SK-N-MC (cell line): Measurements from ENCODE around the gene COLEC11.
"Not testable (repeated sequence)": the region's sequence is repeated elsewhere in the genome, so short reads cannot be mapped to it uniquely, and the experiment has no call there.

Source experiments
- DNase-seq: peaks from one replicate; pipeline ENCODE4 v3.0.0-alpha.2; 2011; ENCODE audit warnings: low read depth, low spot score
- H3K27ac ChIP-seq: fragments of 200-600 bp; sonication (generic); 2 replicates; pipeline ENCODE4 v1.5.1; 2016; ENCODE audit warnings: mixed run types
- H3K36me3 ChIP-seq: fragments of 200-600 bp; sonication (generic); 2 replicates; pipeline ENCODE4 v1.6.1; 2017; ENCODE audit warnings: antibody characterized with exemption, low read length, mixed read lengths; ENCODE audit not compliant: insufficient read depth
- H3K4me3 ChIP-seq: fragments of 200-600 bp; sonication (generic); 2 replicates; pipeline ENCODE4 v1.5.1; 2016
- H3K9ac ChIP-seq: fragments of 200-600 bp; sonication (generic); 2 replicates; pipeline ENCODE4 v1.8.0; 2017; ENCODE audit warnings: mixed run types, mixed read lengths; ENCODE audit not compliant: insufficient read length
- H3K9me3 ChIP-seq: fragments of 200-600 bp; sonication (generic); 2 replicates; pipeline ENCODE4 v1.6.1; 2017; ENCODE audit warnings: low read depth, mild to moderate bottlenecking, antibody characterized with exemption, low read length, moderate library complexity, mixed read lengths
- EZH2 ChIP-seq: fragments of 200-600 bp; sonication (generic); IDR thresholded peaks from one replicate; pipeline ENCODE4 v1.6.1; 2017; ENCODE audit warnings: antibody characterized with exemption
- FOXP2 ChIP-seq: optimal IDR thresholded peaks from 2 replicates; pipeline ENCODE3; 2011; ENCODE audit warnings: mild to moderate bottlenecking, moderate library complexity; ENCODE audit not compliant: insufficient read depth; ENCODE audit errors: extremely low read length, control extremely low read depth
- POLR2AphosphoS5 ChIP-seq: IDR thresholded peaks from 2 replicates; pipeline ENCODE4 v1.6.1; 2012; ENCODE audit warnings: mild to moderate bottlenecking, low read depth, low read length, borderline replicate concordance

Gene COLEC11

GRCh38 chr2:3617198-3617890, 22.4 kb downstream of the COLEC11 start:
- Histone ChIP-seq H3K9me3 (no peaks in the 10 kb centered on the region), H3K36me3 (no peaks in the 10 kb centered on the region), H3K4me3 (no peak overlapping the region), H3K9ac (no peak overlapping the region), H3K27ac (no peak overlapping the region)
- no peak for DNase-seq
- no peak for TF ChIP-seq EZH2
- no peak for TF ChIP-seq POLR2AphosphoS5
- TF ChIP-seq FOXP2, result no peak

DNA sequence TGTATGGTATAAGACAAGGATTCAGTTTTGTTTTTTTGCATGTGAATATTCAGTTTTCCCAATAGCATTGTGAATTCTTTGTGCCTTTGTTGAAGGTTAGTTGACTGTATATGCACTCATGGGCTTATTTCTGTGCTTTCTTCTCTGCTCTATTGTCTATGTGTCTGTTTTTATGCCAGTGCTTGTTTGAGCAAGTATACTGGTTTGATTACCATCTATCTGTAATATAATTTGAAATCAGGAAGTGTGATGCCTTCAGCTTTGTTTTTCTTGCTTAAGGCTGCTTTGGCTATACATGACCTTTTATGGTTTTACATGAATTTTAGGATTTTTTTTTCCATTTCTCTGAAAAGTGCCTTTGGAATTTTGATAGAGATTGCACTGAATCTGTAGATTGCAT, 23.5 kb downstream of the COLEC11 start:
- no peak overlapping the region for H3K9ac ChIP-seq
- H3K36me3 ChIP-seq, result no peaks in the 10 kb centered on the region
- no peak overlapping the region for H3K4me3 ChIP-seq
- no peak overlapping the region for H3K27ac ChIP-seq
- no peak for DNase-seq
- no peaks in the 10 kb centered on the region; the same call in 1 of the 2 replicates for H3K9me3 ChIP-seq
- TF ChIP-seq FOXP2 (no peak), EZH2 (no peak), POLR2AphosphoS5 (no peak)

GRCh38 chr2:3619033-3619432, 24.1 kb downstream of the COLEC11 start:
- Histone ChIP-seq H3K27ac (no peak overlapping the region), H3K9ac (no peak overlapping the region), H3K36me3 (no peaks in the 10 kb centered on the region), H3K9me3 (no peaks in the 10 kb centered on the region; the same call in 1 of the 2 replicates), H3K4me3 (no peak overlapping the region)
- TF ChIP-seq FOXP2 (no peak), EZH2 (no peak), POLR2AphosphoS5 (no peak)
- DNase-seq, result no peak

- DNase-seq, H3K27ac ChIP-seq, H3K9me3 ChIP-seq, H3K9ac ChIP-seq, H3K36me3 ChIP-seq, H3K4me3 ChIP-seq: not testable (repeated sequence)
Measured at GRCh38 chr2:3619661-3620060, 24.7 kb downstream of the COLEC11 start.

DNA sequence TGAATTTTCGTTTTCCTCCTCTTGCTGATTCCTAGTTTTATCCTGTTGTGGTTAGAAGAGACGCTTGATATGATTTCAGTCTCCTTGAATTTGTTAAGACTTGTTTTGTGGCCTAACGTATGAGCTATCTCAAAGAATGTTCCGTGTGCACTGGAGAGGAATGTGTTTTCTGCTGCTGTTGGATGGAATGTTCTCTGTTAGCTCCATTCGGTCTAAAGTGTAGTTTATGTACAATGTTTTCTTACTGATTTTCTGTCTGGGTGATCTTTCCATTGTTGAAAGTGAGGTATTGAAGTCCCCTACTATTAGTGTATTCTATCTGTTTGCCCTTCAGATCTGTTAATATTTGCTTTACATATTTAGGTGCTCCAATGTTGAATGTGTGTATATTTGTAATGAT, 25.9 kb downstream of the COLEC11 start:
- no peak for TF ChIP-seq EZH2
- no peak for TF ChIP-seq FOXP2
- no peak for TF ChIP-seq POLR2AphosphoS5
- Histone ChIP-seq H3K9ac (no peak overlapping the region), H3K36me3 (no peaks in the 10 kb centered on the region), H3K4me3 (no peak overlapping the region), H3K9me3 (no peaks in the 10 kb centered on the region; the same call in 1 of the 2 replicates), H3K27ac (no peak overlapping the region)
- DNase-seq, result no peak

DNA sequence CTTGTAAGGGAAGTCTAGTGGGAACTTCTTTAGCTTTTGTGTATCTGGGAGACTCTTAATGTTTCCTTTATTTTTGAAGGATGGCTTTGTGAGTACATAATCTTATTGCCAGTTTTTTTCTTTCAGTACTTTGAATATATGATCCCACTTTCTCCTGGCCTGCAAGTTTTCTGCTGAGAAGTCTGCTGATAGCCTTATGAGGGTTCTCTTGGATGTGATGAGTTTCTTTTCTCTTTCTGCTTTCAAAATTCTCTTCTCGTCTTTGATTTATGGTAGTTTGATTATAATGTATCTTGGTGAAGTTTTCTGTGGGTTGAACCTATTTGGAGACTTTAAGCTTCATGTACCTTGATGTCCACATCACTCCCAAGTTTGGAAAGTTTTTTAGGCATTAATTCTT, 28.1 kb downstream of the COLEC11 start:
- Histone ChIP-seq H3K36me3 (no peaks in the 10 kb centered on the region), H3K4me3 (no peak overlapping the region), H3K9me3 (no peaks in the 10 kb centered on the region; the same call in 1 of the 2 replicates), H3K27ac (no peak overlapping the region), H3K9ac (no peak overlapping the region)
- no peak for DNase-seq
- TF ChIP-seq POLR2AphosphoS5 (no peak), EZH2 (no peak), FOXP2 (no peak)

- Histone ChIP-seq H3K9ac (no peak overlapping the region), H3K4me3 (no peak overlapping the region), H3K27ac (no peak overlapping the region), H3K36me3 (no peaks in the 10 kb centered on the region), H3K9me3 (no peaks in the 10 kb centered on the region; the same call in 1 of the 2 replicates)
- TF ChIP-seq POLR2AphosphoS5 (no peak), EZH2 (no peak), FOXP2 (no peak)
- no peak for DNase-seq
Measured at GRCh38 chr2:3624059-3624794, 29.3 kb downstream of the COLEC11 start.

- Histone ChIP-seq H3K9ac (no peak overlapping the region), H3K27ac (no peak overlapping the region), H3K4me3 (no peak overlapping the region), H3K9me3 (no peaks in the 10 kb centered on the region; the same call in 1 of the 2 replicates), H3K36me3 (no peaks in the 10 kb centered on the region)
- no peak for DNase-seq
- TF ChIP-seq EZH2 (no peak), POLR2AphosphoS5 (no peak)
Measured at GRCh38 chr2:3625186-3625585, 30.3 kb downstream of the COLEC11 start.

GRCh38 chr2:3626118-3626811, 31.4 kb downstream of the COLEC11 start:
- H3K4me3 ChIP-seq, result no peak overlapping the region
- TF ChIP-seq EZH2 (no peak), POLR2AphosphoS5 (no peak)
- no peak overlapping the region for H3K9ac ChIP-seq
- H3K36me3 ChIP-seq, result no peaks in the 10 kb centered on the region
- no peak overlapping the region for H3K27ac ChIP-seq
- H3K9me3 ChIP-seq, result no peaks in the 10 kb centered on the region; the same call in 1 of the 2 replicates
- no peak for DNase-seq
